Esophagus squamous epithelium (tissue), 4 donors: ENCODE results near the gene SHFL.

Source experiments
- CTCF ChIP-seq, 6 experiments: fragments of 450-650 bp in 4 of 6; fragments of 200-600 bp in 2 of 6; sonication (generic) in 2 of 6; IDR thresholded peaks; one replicate each; pipeline ENCODE4 v1.5.1; 2016 to 2019; ENCODE audit warnings: antibody characterized with exemption in 6 of 6, mild to moderate bottlenecking in 4 of 6, moderate library complexity in 4 of 6
- POLR2A ChIP-seq, 4 donors: fragments of 450-650 bp; IDR thresholded peaks; one replicate each; pipeline ENCODE4 v1.6.1; 2017; ENCODE audit warnings: antibody characterized with exemption in 4 of 4, mild to moderate bottlenecking in 4 of 4, moderate library complexity in 3 of 4

- TF ChIP-seq CTCF (IDR thresholded peaks at IDR 0.05) (no peak), POLR2A (IDR thresholded peaks at IDR 0.05) (no peak)
These were observed 5.2 kb downstream of the SHFL start for GRCh38 chr19:10091370-10091687.
